GM21367 (cell line): ENCODE data around the gene AMIGO2.
"Not testable (repeated sequence)": the region's sequence is repeated elsewhere in the genome, so short reads cannot be mapped to it uniquely, and the experiment has no call there.

ENCODE experiments used
- ATAC-seq: cut with Tn5 transposase; IDR thresholded peaks from one replicate; pipeline ENCODE4 v1.9.1; 2021; ENCODE audit not compliant: unreplicated experiment

Gene AMIGO2

DNA sequence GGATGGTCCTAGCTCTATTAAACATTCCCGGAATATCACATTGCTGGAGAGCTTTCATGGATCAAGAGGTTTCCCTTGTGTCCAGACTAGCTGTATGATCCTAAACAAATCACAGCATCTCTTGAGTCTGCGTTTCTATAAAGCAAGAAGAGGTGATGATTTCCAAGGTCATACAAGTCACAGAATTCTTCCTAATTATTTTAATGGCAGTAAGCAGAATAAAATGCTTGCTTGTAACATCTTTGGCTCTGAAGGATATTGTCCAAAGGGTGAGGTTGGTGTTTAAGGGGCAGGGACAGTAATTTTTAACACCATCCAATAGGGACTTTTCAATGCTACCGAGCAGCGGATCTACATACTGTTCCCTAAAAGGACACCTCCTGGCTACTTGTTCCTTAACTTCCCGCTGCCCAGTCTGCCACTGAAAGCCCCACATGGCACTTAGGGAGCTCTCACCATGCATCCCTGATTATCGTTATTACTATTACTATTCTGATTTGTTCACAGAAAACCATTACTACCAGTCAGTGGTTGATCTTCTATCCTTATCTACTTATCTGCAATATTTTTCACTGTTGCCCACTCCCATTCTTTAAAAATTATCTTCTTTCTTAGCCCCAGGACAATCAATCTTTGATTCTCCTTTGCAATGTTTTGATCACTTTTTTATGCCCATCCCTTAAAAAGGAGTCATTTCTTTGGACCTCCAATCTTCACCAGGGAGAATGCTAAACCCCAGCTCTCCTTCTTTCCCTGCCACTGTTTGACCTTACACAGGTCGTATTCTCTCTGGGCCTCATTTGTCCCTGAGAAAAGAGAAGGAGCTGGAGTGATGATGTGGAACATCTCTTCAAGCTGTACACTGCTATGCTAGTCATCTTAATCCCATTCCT, 4.3 kb downstream of the AMIGO2 start:
- no peak for ATAC-seq

DNA sequence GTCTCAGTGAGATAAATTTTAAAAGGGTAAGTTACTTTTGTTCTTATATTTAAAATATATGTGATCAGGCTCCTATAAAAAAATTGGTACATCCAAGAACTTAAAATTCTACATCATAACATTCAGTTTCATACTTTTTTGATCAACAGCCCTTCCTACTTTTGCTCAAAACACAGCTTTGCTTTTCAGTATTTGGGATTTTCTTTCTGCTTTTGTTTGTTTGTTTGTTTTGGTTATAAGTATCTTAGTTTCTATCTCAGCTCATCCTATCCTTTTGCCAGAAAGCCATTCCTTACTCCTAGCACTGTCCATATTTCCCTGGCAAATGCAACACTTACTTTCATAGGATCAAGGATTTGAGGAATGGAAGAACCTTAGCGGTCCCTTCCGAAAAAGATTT, 5.0 kb downstream of the AMIGO2 start:
- no peak for ATAC-seq

DNA sequence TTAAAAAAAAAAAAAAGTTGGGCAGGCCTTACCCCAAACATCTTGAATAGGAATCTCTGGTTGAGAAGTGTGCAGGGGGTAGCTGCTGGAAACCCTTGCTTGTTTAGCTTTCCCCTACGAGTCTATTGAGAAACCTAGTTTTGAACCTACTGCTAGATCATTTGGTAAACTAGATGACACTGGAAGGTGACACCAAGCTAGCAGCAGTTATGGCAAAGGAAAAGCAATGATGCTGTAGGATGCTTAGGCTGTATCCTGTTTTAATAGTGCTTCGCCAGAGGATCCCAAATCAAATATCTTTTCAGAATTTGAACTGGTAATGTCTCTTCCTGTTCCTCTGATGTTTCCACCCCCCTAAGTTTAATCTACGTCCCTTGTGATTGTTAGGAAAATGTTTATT, 5.8 kb downstream of the AMIGO2 start:
- ATAC-seq: no peak

GRCh38 chr12:47071241-47071852, 8.4 kb downstream of the AMIGO2 start:
- no peak for ATAC-seq

DNA sequence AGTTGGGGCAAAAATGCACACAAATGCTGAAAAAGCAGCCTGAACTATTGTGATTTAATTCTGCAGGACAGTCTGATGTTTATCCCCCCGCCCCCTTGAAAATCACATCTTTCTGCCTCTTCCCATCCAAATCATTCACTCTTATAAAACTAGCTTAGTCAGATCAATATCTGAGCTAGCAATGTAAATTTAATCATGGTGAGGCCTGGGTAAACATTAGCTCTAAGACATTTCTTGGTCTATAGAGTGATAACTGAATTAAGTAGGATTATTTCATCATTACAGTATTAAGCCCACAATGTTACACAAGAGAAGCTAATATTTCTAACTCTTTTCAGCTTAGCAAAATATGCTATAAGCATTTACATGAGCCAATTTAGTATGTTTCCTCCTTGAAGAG, 9.4 kb downstream of the AMIGO2 start:
- ATAC-seq: no peak

GRCh38 chr12:47068539-47068938, 11.2 kb downstream of the AMIGO2 start:
- no peak for ATAC-seq

- ATAC-seq: no peak
Measured at GRCh38 chr12:47067771-47068431, 11.9 kb downstream of the AMIGO2 start.

DNA sequence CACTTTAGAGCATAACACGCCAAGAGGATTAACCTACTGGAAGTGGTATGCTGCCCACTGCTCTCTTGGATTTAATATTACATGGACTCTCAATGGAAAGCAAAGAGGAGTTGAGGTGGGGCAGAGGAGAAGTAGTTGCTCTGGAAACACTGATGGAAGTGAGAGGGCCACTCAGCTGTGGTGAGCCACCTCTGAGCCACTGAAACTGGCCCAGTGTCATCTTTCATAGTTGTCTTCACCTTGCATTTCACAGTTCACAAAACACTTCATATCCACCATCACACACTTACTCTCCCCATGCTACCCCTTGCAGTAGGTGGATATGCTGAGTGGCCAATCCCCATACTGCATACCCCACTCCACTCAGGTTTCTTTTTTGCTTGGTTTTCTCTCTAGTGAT, 12.6 kb downstream of the AMIGO2 start:
- no peak for ATAC-seq

- ATAC-seq: no peak
Measured at GRCh38 chr12:47066278-47067025, 13.3 kb downstream of the AMIGO2 start.

DNA sequence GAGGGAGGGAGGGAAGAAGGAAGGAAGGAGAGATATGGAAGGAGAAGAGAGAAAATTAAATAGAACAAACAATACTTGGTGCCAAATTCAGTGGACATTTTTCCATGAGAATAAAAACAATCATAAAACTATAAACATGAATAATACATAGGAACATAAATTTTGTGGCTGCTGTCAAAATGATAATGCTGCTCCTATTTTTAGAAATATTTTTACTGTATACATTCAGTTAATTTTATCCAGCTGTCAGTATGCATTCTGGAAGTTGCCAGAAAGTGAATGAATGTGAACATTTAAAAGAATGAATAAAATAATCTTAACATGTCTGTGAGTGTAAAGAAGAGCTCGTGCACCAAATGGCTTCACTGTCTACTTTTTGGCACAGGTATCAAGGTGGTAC, 14.2 kb downstream of the AMIGO2 start:
- ATAC-seq: no peak

- not testable (repeated sequence) for ATAC-seq
Measured at GRCh38 chr12:47058640-47059039, 21.1 kb downstream of the AMIGO2 start.

DNA sequence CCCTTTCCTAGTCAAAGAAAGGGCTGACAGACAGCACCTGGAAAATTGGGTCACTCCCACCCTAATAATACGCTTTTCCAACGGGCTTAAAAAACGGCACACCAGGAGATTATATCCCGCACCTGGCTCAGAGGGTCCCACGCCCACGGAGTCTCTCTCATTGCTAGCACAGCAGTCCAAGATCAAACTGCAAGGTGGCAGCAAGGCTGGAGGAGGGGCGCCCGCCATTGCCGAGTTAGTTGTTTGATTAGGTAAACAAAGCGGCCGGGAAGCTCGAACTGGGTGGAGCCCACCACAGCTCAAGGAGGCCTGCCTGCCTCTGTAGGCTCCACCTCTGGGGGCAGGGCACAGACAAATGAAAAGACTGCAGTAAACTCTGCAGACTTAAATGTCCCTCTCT, 22.8 kb downstream of the AMIGO2 start:
- ATAC-seq: not testable (repeated sequence)

- ATAC-seq: not testable (repeated sequence)
Measured at GRCh38 chr12:47055856-47056255, 23.9 kb downstream of the AMIGO2 start.

DNA sequence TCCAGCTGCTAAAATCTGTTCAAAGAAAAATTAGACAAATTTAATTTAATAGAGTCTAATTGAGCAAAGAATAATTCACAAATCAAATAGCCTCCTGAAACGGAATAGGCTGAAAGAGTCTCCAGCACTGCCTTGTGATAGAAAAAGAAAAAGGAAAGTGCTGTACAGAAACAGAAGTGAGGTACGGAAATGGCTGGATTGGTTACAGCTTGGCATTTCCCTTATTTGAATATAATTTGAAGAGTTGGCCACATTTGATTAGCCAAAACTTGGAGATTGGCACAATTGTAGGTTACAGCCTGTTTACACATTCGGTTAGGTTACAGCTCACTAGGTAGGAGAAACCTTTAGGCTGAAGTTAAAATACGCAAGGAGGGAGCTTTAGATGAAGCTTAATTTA, 25.1 kb downstream of the AMIGO2 start:
- ATAC-seq: no peak

DNA sequence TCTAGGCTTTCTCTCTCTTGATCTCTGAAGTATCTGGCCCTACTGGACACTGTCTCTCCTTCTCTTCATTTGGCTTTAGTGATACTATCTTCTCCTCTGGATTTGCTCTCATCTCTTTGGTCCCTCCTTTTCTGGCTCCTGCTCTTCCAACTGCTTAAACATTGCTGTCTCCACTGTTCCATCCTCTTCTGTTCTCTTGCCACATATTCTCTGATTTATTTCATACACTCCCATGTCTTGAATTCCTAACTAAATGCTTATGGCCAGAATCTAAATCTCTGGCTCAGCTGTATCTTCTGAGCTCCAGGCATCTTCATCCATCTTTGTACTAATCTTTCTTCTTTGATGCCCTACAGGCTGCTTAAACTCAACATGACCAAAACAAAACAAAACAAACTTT, 25.8 kb downstream of the AMIGO2 start:
- ATAC-seq: no peak

GRCh38 chr12:47052274-47052673, 27.5 kb downstream of the AMIGO2 start:
- no peak for ATAC-seq

DNA sequence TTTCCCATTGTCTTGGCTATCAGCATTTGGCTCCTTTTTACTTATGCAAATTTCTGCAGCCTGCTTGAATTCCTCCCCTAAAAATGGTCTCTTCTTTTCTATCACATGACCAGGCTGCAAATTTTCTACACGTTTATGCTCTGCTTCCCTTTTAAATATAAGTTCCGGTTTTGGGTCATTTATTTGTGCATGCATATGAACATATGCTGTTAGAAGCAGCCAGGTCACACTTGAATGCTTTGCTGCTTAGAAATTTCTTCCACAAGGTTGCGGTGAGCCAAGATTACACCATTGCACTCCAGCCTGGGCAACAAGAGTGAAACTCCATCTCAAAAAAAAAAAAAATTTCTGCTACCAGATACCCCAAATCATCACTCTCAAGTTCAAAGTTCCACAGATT, 28.5 kb downstream of the AMIGO2 start:
- ATAC-seq: not testable (repeated sequence)

DNA sequence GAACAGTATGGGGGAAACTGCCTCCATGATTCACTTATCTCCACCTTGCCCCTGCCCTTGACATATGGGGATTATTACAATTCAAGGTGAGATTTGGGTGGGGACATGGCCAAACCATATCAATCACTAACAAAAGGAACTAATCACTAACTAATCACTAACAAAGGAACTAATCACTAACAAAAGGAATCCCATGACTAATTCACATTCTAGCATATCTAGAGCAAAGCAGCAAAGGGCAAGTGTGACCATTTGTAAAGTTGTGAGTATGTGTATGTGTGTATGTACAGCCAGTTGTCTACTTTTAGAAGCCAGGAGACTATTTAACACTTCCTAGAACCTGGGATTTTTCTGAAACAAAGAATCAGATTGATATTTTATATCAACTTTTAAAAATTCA, 31.2 kb downstream of the AMIGO2 start:
- no peak for ATAC-seq

DNA sequence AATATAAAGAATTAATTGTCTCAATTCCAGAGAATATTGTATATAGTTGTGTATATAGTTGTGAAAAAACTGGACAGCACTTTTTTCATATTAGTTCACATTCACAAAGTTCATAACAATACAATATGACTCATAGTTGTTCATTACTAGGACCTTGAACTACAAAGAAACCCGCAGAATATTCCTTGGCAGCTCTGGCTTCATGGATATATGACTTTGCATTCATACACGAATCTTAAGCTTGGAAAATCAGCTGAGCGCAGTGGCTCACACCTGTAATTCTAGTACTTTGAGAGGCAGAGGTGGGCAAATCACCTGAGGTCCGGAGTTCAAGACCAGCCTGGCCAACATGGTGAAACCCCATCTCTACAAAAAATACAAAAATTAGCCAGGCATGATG, 38.4 kb downstream of the AMIGO2 start:
- ATAC-seq: no peak

DNA sequence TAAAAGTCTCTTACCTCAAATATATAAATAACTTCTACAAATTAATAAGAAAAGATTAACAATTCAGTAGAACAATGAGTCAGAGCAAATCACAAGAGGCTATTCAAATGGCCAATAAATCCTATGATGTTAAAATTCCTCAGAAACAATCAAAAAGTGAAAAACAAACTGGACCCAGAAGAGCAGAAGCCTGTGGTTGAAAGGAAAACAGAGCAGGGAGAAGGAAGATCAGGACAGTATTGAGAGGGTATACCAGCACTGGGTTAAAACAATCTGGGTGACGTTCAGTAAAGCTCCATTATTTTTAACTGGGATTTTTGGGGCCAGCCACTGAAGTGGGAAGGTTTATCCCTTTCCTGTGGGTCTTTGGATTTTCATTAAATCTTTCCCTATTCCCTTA, 40.0 kb downstream of the AMIGO2 start:
- no peak for ATAC-seq

DNA sequence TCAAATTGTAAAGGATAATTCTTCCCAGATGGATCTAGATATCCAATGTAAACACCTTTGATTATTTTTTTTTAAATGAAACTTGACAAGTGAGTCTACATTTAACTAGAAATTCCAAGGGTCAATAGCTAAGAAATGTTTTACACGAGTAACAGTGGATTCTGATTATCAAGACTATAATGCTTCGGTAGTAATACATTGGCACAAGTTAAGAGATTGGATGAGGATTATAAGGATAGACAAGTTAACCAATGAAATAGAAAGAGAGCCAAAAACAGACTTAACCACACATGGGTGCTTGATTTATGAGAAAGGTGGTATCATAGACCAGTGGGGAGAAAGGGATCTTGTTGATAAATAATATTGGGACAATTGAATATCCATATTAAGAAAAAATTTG, 40.7 kb downstream of the AMIGO2 start:
- ATAC-seq: no peak
